Aorta (tissue), 5 donors: ENCODE data around the gene TAT. TPM values are rescaled to one million over a fixed set of nuclear protein-coding genes. Genes with fewer than 3 reads are reported as not detected.
"Not testable (repeated sequence)": the region's sequence is repeated elsewhere in the genome, so short reads cannot be mapped to it uniquely, and the experiment has no call there.

ENCODE experiments used
- ATAC-seq: fragments of 200-7000 bp; cut with Tn5 transposase; one replicate; pipeline ENCODE4 v1.9.1; 2022; ENCODE audit warnings: moderate library complexity; ENCODE audit not compliant: low FRiP score
- DNase-seq, 2 donors: peaks; one replicate each; pipeline ENCODE4 v3.0.0-alpha.2; 2020
- H3K27ac ChIP-seq, 2 donors: one replicate each; pipeline ENCODE4 v1.5.1; 2013; ENCODE audit warnings: low read length in 2 of 2, mild to moderate bottlenecking in 2 of 2, moderate library complexity in 2 of 2, control low read depth in 1 of 2, inconsistent platforms in 1 of 2, low read depth in 1 of 2
- H3K27me3 ChIP-seq, 2 donors: one replicate each; pipeline ENCODE4 v1.6.1; 2013; ENCODE audit warnings: control low read depth in 1 of 2, low read length in 1 of 2, mild to moderate bottlenecking in 1 of 2, moderate library complexity in 1 of 2; ENCODE audit not compliant: insufficient read depth in 2 of 2, control insufficient read depth in 1 of 2
- H3K36me3 ChIP-seq, 2 donors: one replicate each; pipeline ENCODE4 v1.6.1; 2013; ENCODE audit warnings: control low read depth in 1 of 2, low read length in 1 of 2, mild to moderate bottlenecking in 1 of 2; ENCODE audit not compliant: insufficient read depth in 2 of 2, control insufficient read depth in 1 of 2
- H3K4me1 ChIP-seq, 2 donors: one replicate each; pipeline ENCODE4 v1.6.1; 2013; ENCODE audit warnings: low read length in 2 of 2, control low read depth in 1 of 2, mild to moderate bottlenecking in 1 of 2, moderate library complexity in 1 of 2; ENCODE audit not compliant: insufficient read depth in 2 of 2, control insufficient read depth in 1 of 2
- H3K4me3 ChIP-seq, 2 donors: one replicate each; pipeline ENCODE4 v1.5.1; 2013; ENCODE audit warnings: low read length in 2 of 2, control low read depth in 1 of 2, mild to moderate bottlenecking in 1 of 2
- H3K9me3 ChIP-seq: one replicate; pipeline ENCODE4 v1.6.1; 2013; ENCODE audit warnings: mild to moderate bottlenecking, low read length; ENCODE audit not compliant: control insufficient read depth
- WGBS, 2 donors: extraction: QIAGEN DNeasy Blood & Tissue Kit; methylation state at CpG; one replicate each; pipeline ENCODE4 v1.1.7; 2013; 5-methylcytosine and 5-hydroxymethylcytosine counted together
- intact Hi-C, 2 donors: fragments of 100-400 bp; cut with DNase I; formaldehyde crosslinking; loops; one replicate each; pipeline versions ENCODE4 v1.14.2 to v1.15.0; 2022
- polyA plus RNA-seq, 2 donors: library from polyadenylated mRNA; stranded (reverse); fragments of 200-250 nt; gene quantifications; one replicate each; pipeline ENCODE4 v1.2.3, GENCODE V29; 2013
- total RNA-seq, 2 donors: library from RNA; stranded (reverse); fragmentation: NEBNext Ultra II Directional; extraction: Animal tissue kit (Norgen Biotek cat#: 25700); gene quantifications; one replicate each; pipeline ENCODE4 v1.2.1, GENCODE V29; 2021
- donor health status: healthy with polysubstance abuse.
- donor health status: Bipolar disorder and iron deficiency.
- donor health status: DM: no; HTN: no; CAD: no.
- donor health status: DM: no; HTN: no; CAD: no.
- donor health status: DM: yes; HTN: yes; CAD: no.

Gene TAT
- total and polyA plus RNA-seq, 4 donors: not detected

- H3K4me1 ChIP-seq: no peaks in the 10 kb centered on the region
- H3K4me3 ChIP-seq: no peak overlapping the region
- DNase-seq: no peak
- WGBS, 2 donors: 85 to 87% methylated on average over 4 of the region's 4 CpGs
- intact Hi-C loops: no loop called here
- H3K36me3 ChIP-seq: no peaks in the 10 kb centered on the region
- no peaks in the 10 kb centered on the region for H3K9me3 ChIP-seq
- no peaks in the 10 kb centered on the region for H3K27me3 ChIP-seq
- no peak overlapping the region for H3K27ac ChIP-seq
- no peak for ATAC-seq
Measured at GRCh38 chr16:71569621-71570020, 7.3 kb downstream of the TAT start.

DNA sequence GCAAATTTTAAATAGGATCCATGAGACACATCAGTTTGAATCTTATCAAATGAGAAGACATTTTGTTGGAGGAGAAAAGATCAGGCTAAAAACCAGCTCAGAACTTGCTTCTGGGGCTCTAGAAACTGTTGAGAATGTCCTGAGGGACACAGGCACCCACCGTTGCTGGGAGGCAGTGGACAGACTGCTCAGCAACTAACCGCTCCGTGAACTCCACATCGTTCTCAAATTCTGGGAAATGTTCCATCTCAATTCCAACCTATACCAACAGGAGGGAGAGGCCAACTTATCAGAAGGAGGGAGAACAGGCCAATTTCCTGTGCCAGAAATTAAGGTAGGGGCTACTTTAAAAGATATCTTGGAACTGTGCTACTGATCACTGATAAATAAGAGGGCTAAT is 8.3 kb downstream of the TAT start:
- Histone ChIP-seq H3K27me3 (no peaks in the 10 kb centered on the region), H3K4me3 (no peak overlapping the region), H3K27ac (no peak overlapping the region), H3K36me3 (no peaks in the 10 kb centered on the region), H3K9me3 (no peaks in the 10 kb centered on the region), H3K4me1 (no peaks in the 10 kb centered on the region)
- intact Hi-C loops: no loop called here
- 4 to 5% methylated on average over 4 of the region's 4 CpGs for WGBS, 2 donors
- ATAC-seq (no peak), DNase-seq (no peak)

DNA sequence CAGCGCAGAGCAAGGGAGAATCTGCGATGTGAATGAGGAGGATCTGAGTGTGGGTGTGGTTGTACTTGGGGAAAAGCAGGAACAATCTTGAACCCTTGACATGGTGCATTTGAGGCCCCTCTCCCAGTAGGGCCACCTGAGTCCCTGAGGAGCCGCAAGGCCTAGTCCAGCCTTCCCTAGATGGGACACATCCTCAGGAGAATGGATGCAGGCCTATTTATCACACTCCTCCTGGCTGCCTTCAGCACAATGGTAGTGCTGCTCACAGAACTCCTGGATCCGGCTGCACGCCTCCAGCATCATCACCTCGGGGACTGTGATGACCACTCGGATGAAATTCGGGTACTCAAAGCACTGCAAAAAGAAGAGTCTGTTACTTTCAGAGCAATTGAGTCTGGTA is 9.0 kb downstream of the TAT start:
- no peak for ATAC-seq
- intact Hi-C loops: no loop called here
- Histone ChIP-seq H3K36me3 (no peaks in the 10 kb centered on the region), H3K27me3 (no peaks in the 10 kb centered on the region), H3K4me3 (no peak overlapping the region), H3K27ac (no peak overlapping the region), H3K4me1 (no peaks in the 10 kb centered on the region), H3K9me3 (no peaks in the 10 kb centered on the region)
- no peak for DNase-seq
- 92 to 94% methylated on average over 8 of the region's 8 CpGs for WGBS, 2 donors

GRCh38 chr16:71565812-71566700 is 10.8 kb downstream of the TAT start:
- no peak overlapping the region for H3K4me3 ChIP-seq
- no peak for DNase-seq

GRCh38 chr16:71564335-71564967 is 12.4 kb downstream of the TAT start:
- peak; percentile 94 for ATAC-seq

More at GRCh38 chr16:71565812-71566700, 10.8 kb downstream of the TAT start:
- Histone ChIP-seq H3K36me3 (no peaks in the 10 kb centered on the region), H3K4me1 (no peaks in the 10 kb centered on the region), H3K9me3 (peaks cover 2% of the 10 kb centered on the region), H3K27ac (no peak overlapping the region), H3K27me3 (no peaks in the 10 kb centered on the region)
- intact Hi-C loops: no loop called here
- no peak for ATAC-seq
- 44 to 47% methylated on average over 9 of the region's 9 CpGs for WGBS, 2 donors

GRCh38 chr16:71562552-71562951 is 14.3 kb downstream of the TAT start:
- DNase-seq (no peak), ATAC-seq (no peak)
- no peaks in the 10 kb centered on the region for H3K4me1 ChIP-seq
- no peak overlapping the region for H3K4me3 ChIP-seq
- H3K27me3 ChIP-seq: no peaks in the 10 kb centered on the region
- intact Hi-C loops: no loop called here
- WGBS, 2 donors: 96 to 100% methylated on average over 1 of the region's 1 CpG
- peaks cover 2% of the 10 kb centered on the region for H3K9me3 ChIP-seq
- H3K36me3 ChIP-seq: no peaks in the 10 kb centered on the region
- no peak overlapping the region for H3K27ac ChIP-seq

More at GRCh38 chr16:71564335-71564967, 12.4 kb downstream of the TAT start:
- DNase-seq: peak in 1 of 2 donors; percentile 97
- no peaks in the 10 kb centered on the region for H3K4me1 ChIP-seq
- no peaks in the 10 kb centered on the region for H3K36me3 ChIP-seq
- no peak overlapping the region for H3K27ac ChIP-seq
- H3K4me3 ChIP-seq: peak overlapping the region; percentile 38 to 62
- intact Hi-C loops: no loop called here
- H3K9me3 ChIP-seq: peaks cover 2% of the 10 kb centered on the region
- no peaks in the 10 kb centered on the region for H3K27me3 ChIP-seq
- WGBS, 2 donors: 7 to 8% methylated on average over 19 of the region's 19 CpGs

DNA sequence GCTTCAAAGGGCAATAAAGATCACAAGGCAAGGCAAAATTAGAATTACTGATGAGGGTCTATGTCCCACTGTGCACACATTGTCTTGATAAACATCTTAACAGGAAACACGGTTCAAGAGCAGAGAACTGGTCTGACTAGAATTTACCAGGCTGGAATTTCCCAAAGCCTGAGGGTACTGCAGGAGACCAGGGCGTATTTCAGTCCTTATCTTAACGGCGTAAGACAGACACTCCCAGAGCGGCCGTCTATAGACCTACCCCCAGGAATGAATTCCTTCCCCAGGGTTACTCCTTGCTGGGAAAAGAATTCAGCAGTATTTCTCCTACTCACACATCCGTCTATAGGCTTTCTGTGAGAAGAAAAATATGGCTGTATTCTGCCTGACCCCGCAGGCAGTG is 15.0 kb downstream of the TAT start:
- H3K9me3 ChIP-seq, ATAC-seq, H3K27ac ChIP-seq, H3K27me3 ChIP-seq, intact Hi-C loops, DNase-seq, H3K4me3 ChIP-seq, H3K36me3 ChIP-seq, H3K4me1 ChIP-seq: not testable (repeated sequence)
- 84 to 86% methylated on average over 8 of the region's 8 CpGs for WGBS, 2 donors

DNA sequence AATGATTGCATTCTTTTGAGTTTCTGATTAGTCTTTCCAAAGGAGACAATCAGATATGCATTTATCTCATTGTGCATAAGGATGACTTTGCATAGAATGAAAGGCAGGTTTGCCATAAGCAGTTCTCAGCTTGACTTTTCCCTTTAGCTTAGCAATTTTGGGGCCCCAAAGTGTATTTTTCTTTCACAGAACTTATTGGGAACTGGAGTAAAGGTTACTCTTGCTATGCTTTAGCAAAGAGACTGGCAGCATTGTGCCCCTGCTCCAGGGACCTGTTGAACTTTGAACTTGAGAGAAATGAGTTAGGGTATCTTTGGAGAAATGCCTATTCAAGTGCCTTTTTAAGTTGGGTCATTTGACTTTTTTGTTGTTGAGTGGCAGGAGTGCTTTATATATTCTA is 17.0 kb downstream of the TAT start:
- Histone ChIP-seq H3K4me1 (no peaks in the 10 kb centered on the region), H3K9me3 (peaks cover 2% of the 10 kb centered on the region), H3K27me3 (no peaks in the 10 kb centered on the region), H3K27ac (no peak overlapping the region), H3K4me3 (no peak overlapping the region), H3K36me3 (no peaks in the 10 kb centered on the region)
- DNase-seq: no peak
- no peak for ATAC-seq
- intact Hi-C loops: no loop called here
